A549 (cell line): Measurements from ENCODE around the gene ARID1B. TPM values are rescaled to one million over a fixed set of nuclear protein-coding genes. Genes with fewer than 3 reads are reported as not detected.
A peak's percentile ranks its signal among the peaks of the same experiment; 100 is the strongest.

Source experiments
- ATAC-seq, 2 experiments: fragments of 200-7000 bp in 1 of 2; fragments of >200 bp in 1 of 2; cut with Nextera tagmentation in 1 of 2; cut with Tn5 transposase in 1 of 2; 3 replicates each; pipeline versions ENCODE4 v1.8.0 to v1.9.1; 2018 to 2020; ENCODE audit warnings: mild to moderate bottlenecking in 1 of 2, moderate library complexity in 1 of 2
- CTCF ChIA-PET: fragments of 300-600 bp; sonication (Branson Sonifier 250); formaldehyde crosslinking; extraction: SDS; loops from one replicate; lab custom pipeline; 2021; ENCODE audit warnings: antibody characterized with exemption, inconsistent platforms; lab: Yijun Ruan, JAX
- POLR2A ChIA-PET: fragments of 350-600 bp; formaldehyde crosslinking; extraction: SDS; loops from one replicate; lab custom pipeline; 2021; ENCODE audit warnings: antibody characterized with exemption, inconsistent platforms; lab: Yijun Ruan, JAX
- DNase-seq, 2 experiments: peaks; one replicate each; pipeline versions ENCODE4 v3.0.0 to v3.0.0-alpha.2; 2011 to 2016; ENCODE audit warnings: low read depth in 1 of 2, low spot score in 1 of 2
- FAIRE-seq: peaks from 2 replicates; lab custom pipeline; 2011; peaks lifted over from hg19 to GRCh38; lab: Jason Lieb, UNC
- H3K27ac ChIP-seq, 2 experiments: fragments of >200 bp; sonication (Bioruptor Twin); formaldehyde crosslinking; 3 replicates each; pipeline ENCODE4 v1.5.1; 2016 to 2017
- H3K4me1 ChIP-seq: fragments of >200 bp; sonication (Bioruptor Twin); formaldehyde crosslinking; 3 replicates; pipeline ENCODE4 v1.6.1; 2016
- H3K4me2 ChIP-seq: fragments of >200 bp; sonication (Bioruptor Twin); formaldehyde crosslinking; 3 replicates; pipeline ENCODE4 v1.6.1; 2016
- H3K4me3 ChIP-seq: fragments of >200 bp; sonication (Bioruptor Twin); formaldehyde crosslinking; 3 replicates; pipeline ENCODE4 v1.5.1; 2016
- H3K9me3 ChIP-seq: fragments of >200 bp; sonication (Bioruptor Twin); formaldehyde crosslinking; 3 replicates; pipeline ENCODE4 v1.6.1; 2016
- CBX2 ChIP-seq: fragments of 200-600 bp; sonication (generic); IDR thresholded peaks from 2 replicates; pipeline ENCODE4 v1.6.1; 2016; ENCODE audit warnings: low read depth, mild to moderate bottlenecking, borderline replicate concordance
- CHD4 ChIP-seq: fragments of 200-600 bp; sonication (generic); IDR thresholded peaks from 2 replicates; pipeline ENCODE4 v1.6.1; 2016; ENCODE audit warnings: antibody characterized with exemption, mild to moderate bottlenecking, borderline replicate concordance
- EHF ChIP-seq: fragments of 250-450 bp; sonication (Bioruptor Pico); IDR thresholded peaks from 2 replicates; pipeline ENCODE4 v1.5.0; 2020; ENCODE audit warnings: mild to moderate bottlenecking
- FOSL2 ChIP-seq, 2 experiments: fragments of 450-650 bp in 1 of 2; fragments of >200 bp in 1 of 2; sonication (Bioruptor Twin) in 1 of 2; formaldehyde crosslinking; IDR thresholded peaks; 2 replicates each; pipeline versions ENCODE4 v1.5.0 to v1.6.1; 2016 to 2020; ENCODE audit warnings: mild to moderate bottlenecking in 1 of 2, moderate library complexity in 1 of 2
- HES2 ChIP-seq: fragments of >200 bp; sonication (Bioruptor Twin); formaldehyde crosslinking; IDR thresholded peaks from 2 replicates; pipeline ENCODE4 v1.6.1; 2016
- HEYL ChIP-seq: fragments of 250-450 bp; sonication (Bioruptor Pico); IDR thresholded peaks from 2 replicates; pipeline ENCODE4 v1.8.0; 2021; ENCODE audit warnings: mild to moderate bottlenecking, moderate library complexity
- KDM1A ChIP-seq: fragments of 200-600 bp; sonication (generic); IDR thresholded peaks from 2 replicates; pipeline ENCODE4 v1.6.1; 2016; ENCODE audit warnings: low read depth, mild to moderate bottlenecking
- MAFK ChIP-seq: fragments of 450-650 bp; IDR thresholded peaks from 2 replicates; pipeline ENCODE4 v1.6.1; 2014; ENCODE audit not compliant: partially characterized antibody
- POLR2AphosphoS2 ChIP-seq: conservative IDR thresholded peaks from 2 replicates; pipeline ENCODE4 v1.6.1; 2012; ENCODE audit warnings: low read length, improper control_type of control experiment, inconsistent platforms
- RAD21 ChIP-seq, 2 experiments: fragments of >200 bp in 1 of 2; sonication (Bioruptor Twin) in 1 of 2; formaldehyde crosslinking in 1 of 2; IDR thresholded peaks in 1 of 2; conservative IDR thresholded peaks in 1 of 2; 2 replicates in 1 of 2; 3 replicates in 1 of 2; pipeline ENCODE4 v1.6.1; 2012 to 2018; ENCODE audit warnings: inconsistent platforms in 1 of 2
- REST ChIP-seq: fragments of 200-600 bp; sonication (generic); IDR thresholded peaks from 2 replicates; pipeline ENCODE4 v1.6.1; 2016; ENCODE audit warnings: antibody characterized with exemption, mild to moderate bottlenecking, moderate library complexity
- RNF2 ChIP-seq: fragments of 200-600 bp; sonication (generic); IDR thresholded peaks from 2 replicates; pipeline ENCODE4 v1.6.1; 2016; ENCODE audit warnings: low read depth, mild to moderate bottlenecking, antibody characterized with exemption, moderate library complexity, borderline replicate concordance
- SMC3 ChIP-seq: fragments of >200 bp; sonication (Bioruptor Twin); formaldehyde crosslinking; IDR thresholded peaks from 3 replicates; pipeline ENCODE4 v1.6.1; 2018; ENCODE audit warnings: inconsistent platforms
- ZFP36 ChIP-seq: fragments of 450-650 bp; IDR thresholded peaks from 2 replicates; pipeline ENCODE4 v1.6.1; 2014; ENCODE audit warnings: borderline replicate concordance; ENCODE audit not compliant: partially characterized antibody
- WGBS: methylation state at CpG from one replicate; pipeline ENCODE4 v1.1.6; 2017; ENCODE audit errors: missing lambda C conversion rate; 5-methylcytosine and 5-hydroxymethylcytosine counted together
- polyA plus RNA-seq, 4 experiments: library from polyadenylated mRNA; depleted of rRNA in 3 of 4; stranded (reverse); fragments of >200 nt; fragmentation: RNase III in 1 of 4; extraction: RNeasy Plus Mini Kit Qiagen cat#74134 plus additional on column Dnase treatment in 1 of 4; gene quantifications; 2 replicates in 3 of 4; 3 replicates in 1 of 4; pipeline ENCODE4 v1.2.3, GENCODE V29; 2011 to 2017
- TF ChIP-seq, protein P1 (sequence below): fragments of 450-650 bp; IDR thresholded peaks from 2 replicates; pipeline ENCODE4 v1.6.1; 2014; ENCODE audit warnings: antibody characterized with exemption
- TF ChIP-seq, protein P2 (sequence below): fragments of 150-350 bp; IDR thresholded peaks from 2 replicates; pipeline ENCODE4 v1.6.1; 2014; ENCODE audit warnings: low read depth, mild to moderate bottlenecking, low read length

Gene ARID1B
- polyA plus RNA-seq, 2 of the 4 experiments (the other 2 are of a cell fraction), result 13.5 to 16.3 TPM

DNA sequence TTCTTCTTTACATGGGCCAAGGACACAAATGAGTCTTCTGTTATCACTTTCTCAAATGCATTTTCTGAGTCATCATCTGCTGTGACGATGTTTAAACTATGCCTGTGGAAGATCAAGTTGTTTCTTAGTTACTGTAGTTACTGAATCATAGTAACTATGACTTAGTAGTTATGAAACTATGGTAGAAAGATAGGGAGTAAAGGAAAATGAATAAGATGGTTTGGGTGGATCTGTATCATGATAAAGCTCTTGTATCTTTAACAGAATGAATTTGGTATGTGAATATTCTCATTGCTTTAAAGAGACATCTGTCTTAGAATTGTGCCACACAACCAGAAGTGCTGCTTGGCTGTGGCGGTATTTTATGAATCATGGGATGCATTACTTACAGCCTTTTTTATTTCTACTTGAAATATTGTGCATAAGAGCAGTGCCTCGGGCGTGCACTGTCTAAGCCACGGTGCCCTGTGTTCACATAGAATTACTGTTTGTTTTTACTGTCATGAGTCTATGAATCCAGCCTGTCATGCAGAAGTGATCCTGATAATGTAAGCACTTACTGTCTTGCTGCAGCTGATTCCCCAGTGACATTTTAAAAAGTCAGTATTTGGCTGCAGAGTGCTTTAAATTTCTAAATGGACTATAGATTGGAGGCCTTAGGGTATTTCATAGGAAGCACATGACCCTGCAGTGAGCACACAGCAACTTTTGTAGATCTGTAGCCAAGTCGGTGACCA, 330.9 kb downstream of the ARID1B start:
- 10% methylated on average over 6 of the region's 6 CpGs for WGBS

GRCh38 chr6:157108923-157109322, 331.7 kb downstream of the ARID1B start:
- DNase-seq (no peak), ATAC-seq (no peak), FAIRE-seq (no peak)
- H3K4me2 ChIP-seq, result peak overlapping the region; percentile 89
- TF ChIP-seq EHF, result no peak
- TF ChIP-seq SMC3, result no peak
- no peak for TF ChIP-seq REST
- TF ChIP-seq, protein P1, sequence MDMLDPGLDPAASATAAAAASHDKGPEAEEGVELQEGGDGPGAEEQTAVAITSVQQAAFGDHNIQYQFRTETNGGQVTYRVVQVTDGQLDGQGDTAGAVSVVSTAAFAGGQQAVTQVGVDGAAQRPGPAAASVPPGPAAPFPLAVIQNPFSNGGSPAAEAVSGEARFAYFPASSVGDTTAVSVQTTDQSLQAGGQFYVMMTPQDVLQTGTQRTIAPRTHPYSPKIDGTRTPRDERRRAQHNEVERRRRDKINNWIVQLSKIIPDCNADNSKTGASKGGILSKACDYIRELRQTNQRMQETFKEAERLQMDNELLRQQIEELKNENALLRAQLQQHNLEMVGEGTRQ, result no peak
- no peak for TF ChIP-seq KDM1A
- WGBS, result 86% methylated on average over 7 of the region's 7 CpGs
- H3K27ac ChIP-seq, result peak overlapping the region; percentile 52 to 77; a peak in 2 of 6 replicates
- no peak overlapping the region for H3K4me3 ChIP-seq
- ChIA-PET POLR2A (interaction anchor here (0.5 kb wide), 1 partner anchor 949 kb away, joined by 3 read pairs; no protein-coding TSS in a partner anchor), CTCF (interaction anchor here (0.5 to 1.3 kb wide), 2 partner anchors 75 to 923 kb away, joined by 3 read pairs; no protein-coding TSS in a partner anchor)
- H3K9me3 ChIP-seq, result no peaks in the 10 kb centered on the region
- H3K4me1 ChIP-seq, result peaks cover 43% of the 10 kb centered on the region

More for the DNA sequence above, 330.9 kb downstream of the ARID1B start:
- peak; percentile 82 to 89 for ATAC-seq
- Histone ChIP-seq H3K4me2 (peak overlapping the region; percentile 89), H3K27ac (peak overlapping the region; percentile 52 to 77; a peak in 5 of 6 replicates), H3K4me1 (peaks cover 43% of the 10 kb centered on the region), H3K9me3 (no peaks in the 10 kb centered on the region), H3K4me3 (peak overlapping the region; percentile 12; the same call in 1 of the 3 replicates)
- CTCF ChIA-PET, result interaction anchor here (1.3 to 1.4 kb wide), 2 partner anchors 76 to 167 kb away, joined by 3 read pairs; no protein-coding TSS in a partner anchor
- FAIRE-seq, result no peak
- TF ChIP-seq MAFK (peak; percentile 36), FOSL2 (IDR thresholded peaks at IDR 0.05) (peak; percentile 37; the same call in 1 of the 2 replicates), FOSL2 (CRISPR knock-in tag; IDR thresholded peaks at IDR 0.05) (peak; percentile 86), ZFP36 (no peak)
- DNase-seq, result peak; percentile 46 to 75
- POLR2A ChIA-PET, result no interaction called here

- no peak overlapping the region for H3K4me2 ChIP-seq
- DNase-seq (peak in 1 of 2 experiments; percentile 1), FAIRE-seq (no peak), ATAC-seq (no peak)
- no peak overlapping the region for H3K4me3 ChIP-seq
- peaks cover 46% of the 10 kb centered on the region for H3K4me1 ChIP-seq
- ChIA-PET POLR2A (no interaction called here), CTCF (interaction anchor here (0.9 kb wide), 1 partner anchor 20 kb away, joined by 3 read pairs; no protein-coding TSS in a partner anchor)
- 92% methylated on average over 5 of the region's 5 CpGs for WGBS
- no peak overlapping the region for H3K27ac ChIP-seq
- H3K9me3 ChIP-seq, result no peaks in the 10 kb centered on the region
- TF ChIP-seq REST (no peak), RAD21 (conservative IDR thresholded peaks at IDR 0.05 in 1 of 2, IDR thresholded peaks at IDR 0.05 in 1 of 2) (no peak), CHD4 (no peak), CBX2 (no peak), HES2 (no peak), HEYL (CRISPR knock-in tag) (no peak), POLR2AphosphoS2 (no peak), RNF2 (no peak)
- TF ChIP-seq, protein P2, sequence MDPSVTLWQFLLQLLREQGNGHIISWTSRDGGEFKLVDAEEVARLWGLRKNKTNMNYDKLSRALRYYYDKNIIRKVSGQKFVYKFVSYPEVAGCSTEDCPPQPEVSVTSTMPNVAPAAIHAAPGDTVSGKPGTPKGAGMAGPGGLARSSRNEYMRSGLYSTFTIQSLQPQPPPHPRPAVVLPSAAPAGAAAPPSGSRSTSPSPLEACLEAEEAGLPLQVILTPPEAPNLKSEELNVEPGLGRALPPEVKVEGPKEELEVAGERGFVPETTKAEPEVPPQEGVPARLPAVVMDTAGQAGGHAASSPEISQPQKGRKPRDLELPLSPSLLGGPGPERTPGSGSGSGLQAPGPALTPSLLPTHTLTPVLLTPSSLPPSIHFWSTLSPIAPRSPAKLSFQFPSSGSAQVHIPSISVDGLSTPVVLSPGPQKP, result no peak
- TF ChIP-seq, protein P1, result no peak
These were observed 333.4 kb downstream of the ARID1B start for GRCh38 chr6:157110607-157111006.
